T-helper 2 cell treated with Interferon-gamma antibody and Interleukin-4, amounts not matched to agents 100 ng/mL and 5 ng/mL, for 36 hours (primary cell): ENCODE data around the gene PDE4B. TPM values are rescaled to one million over a fixed set of nuclear protein-coding genes. Genes with fewer than 3 reads are reported as not detected.

Experiments
- intact Hi-C: fragments of 100-400 bp; cut with micrococcal nuclease; formaldehyde crosslinking; loops from one replicate; pipeline ENCODE4 v1.15.1; 2023
- total RNA-seq: library from RNA; stranded (reverse); gene quantifications from 2 replicates; pipeline ENCODE4 v1.2.3, GENCODE V29; 2022

Gene PDE4B
- total RNA-seq, 1 donor from 2014 or later: 16.9 TPM

GRCh38 chr1:66175098-66175497, 382.4 kb downstream of the PDE4B start:
- intact Hi-C loops: no loop called here

GRCh38 chr1:66175581-66175980, 382.9 kb downstream of the PDE4B start:
- intact Hi-C loops: no loop called here

GRCh38 chr1:66176012-66176715, 383.5 kb downstream of the PDE4B start:
- intact Hi-C loops: no loop called here

GRCh38 chr1:66176832-66177231, 384.1 kb downstream of the PDE4B start:
- intact Hi-C loops: no loop called here

- intact Hi-C loops: no loop called here
These were observed 384.8 kb downstream of the PDE4B start for GRCh38 chr1:66177510-66177909.

GRCh38 chr1:66182026-66182425, 389.3 kb downstream of the PDE4B start:
- intact Hi-C loops: loop anchor here (5.0 to 10.0 kb wide), 2 partner anchors 35 to 263 kb away; no protein-coding TSS in a partner anchor

- intact Hi-C loops: loop anchor here (5.0 to 10.0 kb wide), 2 partner anchors 35 to 262 kb away; no protein-coding TSS in a partner anchor
These were observed 390.0 kb downstream of the PDE4B start for GRCh38 chr1:66182551-66183178.

- intact Hi-C loops: loop anchor here (5.0 to 10.0 kb wide), 2 partner anchors 34 to 261 kb away; no protein-coding TSS in a partner anchor
These were observed 390.7 kb downstream of the PDE4B start for GRCh38 chr1:66183400-66183799.

- intact Hi-C loops: no loop called here
These were observed 404.4 kb downstream of the PDE4B start for GRCh38 chr1:66197120-66197519.

- intact Hi-C loops: no loop called here
These were observed 405.1 kb downstream of the PDE4B start for GRCh38 chr1:66197785-66198184.

- intact Hi-C loops: no loop called here
These were observed 414.0 kb downstream of the PDE4B start for GRCh38 chr1:66206563-66207144.

- intact Hi-C loops: no loop called here
These were observed 414.8 kb downstream of the PDE4B start for GRCh38 chr1:66207484-66207883.

GRCh38 chr1:66208632-66209031, 415.9 kb downstream of the PDE4B start:
- intact Hi-C loops: no loop called here

GRCh38 chr1:66210635-66211244, 418.0 kb downstream of the PDE4B start:
- intact Hi-C loops: no loop called here

GRCh38 chr1:66211521-66211920, 418.8 kb downstream of the PDE4B start:
- intact Hi-C loops: no loop called here

GRCh38 chr1:66213491-66213890, 420.8 kb downstream of the PDE4B start:
- intact Hi-C loops: no loop called here

- intact Hi-C loops: loop anchor here (5.0 kb wide), 1 partner anchor 33 kb away; no protein-coding TSS in a partner anchor
These were observed 422.2 kb downstream of the PDE4B start for GRCh38 chr1:66214901-66215300.

- intact Hi-C loops: loop anchor here (5.0 kb wide), 1 partner anchor 35 kb away; no protein-coding TSS in a partner anchor
These were observed 424.3 kb downstream of the PDE4B start for GRCh38 chr1:66217021-66217420.

GRCh38 chr1:66217561-66217960, 424.9 kb downstream of the PDE4B start:
- intact Hi-C loops: loop anchor here (5.0 kb wide), 1 partner anchor 35 kb away; no protein-coding TSS in a partner anchor

GRCh38 chr1:66220477-66220876, 427.8 kb downstream of the PDE4B start:
- intact Hi-C loops: no loop called here

- intact Hi-C loops: no loop called here
These were observed 431.0 kb downstream of the PDE4B start for GRCh38 chr1:66223681-66224080.

GRCh38 chr1:66226985-66227384, 434.3 kb downstream of the PDE4B start:
- intact Hi-C loops: no loop called here
